ENCODE measurements around the gene NAPB.

NAPB gene

GRCh38 chr20:23340524-23340923 lies 80.8 kb downstream of the NAPB start:
- no peak for DNase-seq

GRCh38 chr20:23339986-23340385 lies 81.3 kb downstream of the NAPB start:
- no peak for DNase-seq

GRCh38 chr20:23337312-23337711 lies 84.0 kb downstream of the NAPB start:
- DNase-seq = no peak

- DNase-seq = no peak
These were observed 84.8 kb downstream of the NAPB start for GRCh38 chr20:23336476-23336875.

GRCh38 chr20:23335521-23335920 lies 85.8 kb downstream of the NAPB start:
- DNase-seq = no peak

GRCh38 chr20:23334111-23334510 lies 87.2 kb downstream of the NAPB start:
- no peak for DNase-seq

- no peak for DNase-seq
These were observed 88.8 kb downstream of the NAPB start for GRCh38 chr20:23332467-23332866.

GRCh38 chr20:23331450-23332350 lies 89.6 kb downstream of the NAPB start:
- DNase-seq = no peak

GRCh38 chr20:23327617-23328333 lies 93.5 kb downstream of the NAPB start:
- no peak for DNase-seq

GRCh38 chr20:23326774-23327173 lies 94.5 kb downstream of the NAPB start:
- DNase-seq = no peak

- DNase-seq = no peak
These were observed 96.2 kb downstream of the NAPB start for GRCh38 chr20:23325107-23325506.
